CD4-positive, CD25-positive, alpha-beta regulatory T cell (primary cell): Measurements from ENCODE around the gene TP73. TPM values are rescaled to one million over a fixed set of nuclear protein-coding genes. Genes with fewer than 3 reads are reported as not detected.

ENCODE experiments used
- ATAC-seq, 2 donors: fragments of 150-1000 bp; cut with Tn5 transposase; one replicate each; pipeline ENCODE4 v1.10.0; 2021; ENCODE audit warnings: low read depth in 2 of 2, moderate number of reproducible peaks in 2 of 2, moderate library complexity in 1 of 2
- DNase-seq, 3 donors: peaks; one replicate each; pipeline versions ENCODE4 v3.0.0 to v3.0.0-alpha.2; 2012 to 2022; ENCODE audit warnings: mixed read lengths in 1 of 3
- H3K27ac ChIP-seq: one replicate; pipeline ENCODE4 v1.7.0; 2013; ENCODE audit warnings: mild to moderate bottlenecking, low read length; ENCODE audit not compliant: insufficient read depth, poor library complexity, severe bottlenecking
- H3K27me3 ChIP-seq: one replicate; pipeline ENCODE4 v1.7.0; 2013; ENCODE audit warnings: low read length; ENCODE audit not compliant: control insufficient read depth, insufficient read depth
- H3K36me3 ChIP-seq: one replicate; pipeline ENCODE4 v1.7.0; 2013; ENCODE audit warnings: mild to moderate bottlenecking, low read length, moderate library complexity; ENCODE audit not compliant: control insufficient read depth, insufficient read depth
- H3K4me1 ChIP-seq: 2 replicates; pipeline ENCODE4 v1.7.0; 2013; ENCODE audit warnings: mild to moderate bottlenecking, low read length; ENCODE audit not compliant: insufficient read depth, control insufficient read depth, poor library complexity, severe bottlenecking
- H3K4me3 ChIP-seq: one replicate; pipeline ENCODE4 v1.7.0; 2013; ENCODE audit warnings: low read depth, mild to moderate bottlenecking, low read length, moderate library complexity
- H3K9me3 ChIP-seq, 2 experiments: 1 replicate in 1 of 2; 2 replicates in 1 of 2; pipeline ENCODE4 v1.7.0; 2013; ENCODE audit warnings: low read length in 2 of 2, mild to moderate bottlenecking in 1 of 2, moderate library complexity in 1 of 2; ENCODE audit not compliant: control insufficient read depth in 2 of 2
- H3K27ac Mint-ChIP-seq, 3 donors: one replicate each; pipeline ENCODE4 v1.8.0; 2020 to 2022; ENCODE audit warnings: mild to moderate bottlenecking in 3 of 3, mixed read lengths in 3 of 3, moderate library complexity in 2 of 3
- H3K27me3 Mint-ChIP-seq: one replicate; pipeline ENCODE4 v1.8.0; 2022; ENCODE audit warnings: mild to moderate bottlenecking, mixed read lengths
- H3K36me3 Mint-ChIP-seq: one replicate; pipeline ENCODE4 v1.8.0; 2020; ENCODE audit warnings: mixed read lengths
- H3K4me1 Mint-ChIP-seq, 4 donors: one replicate each; pipeline ENCODE4 v1.8.0; 2020 to 2022; ENCODE audit warnings: mixed read lengths in 4 of 4, mild to moderate bottlenecking in 1 of 4
- H3K4me3 Mint-ChIP-seq, 4 donors: one replicate each; pipeline ENCODE4 v1.8.0; 2020 to 2022; ENCODE audit warnings: mild to moderate bottlenecking in 4 of 4, mixed read lengths in 4 of 4, moderate library complexity in 3 of 4
- H3K9me3 Mint-ChIP-seq, 7 donors: one replicate each; pipeline ENCODE4 v1.8.0; 2020 to 2022; ENCODE audit warnings: mixed read lengths in 7 of 7, mild to moderate bottlenecking in 3 of 7, moderate library complexity in 2 of 7
- polyA plus RNA-seq, 4 donors: library from polyadenylated mRNA; unstranded; fragments of 300-500 nt; fragmentation: Illumina TruSeq; gene quantifications; one replicate each; pipeline ENCODE4 v1.2.3, GENCODE V29; 2021
- total RNA-seq: library from RNA; stranded (reverse); gene quantifications from one replicate; pipeline ENCODE4 v1.2.3, GENCODE V29; 2022

The TP73 gene
- total and polyA plus RNA-seq, 5 donors from 2014 or later: 0.08 to 0.12 TPM; not detected in 3

DNA sequence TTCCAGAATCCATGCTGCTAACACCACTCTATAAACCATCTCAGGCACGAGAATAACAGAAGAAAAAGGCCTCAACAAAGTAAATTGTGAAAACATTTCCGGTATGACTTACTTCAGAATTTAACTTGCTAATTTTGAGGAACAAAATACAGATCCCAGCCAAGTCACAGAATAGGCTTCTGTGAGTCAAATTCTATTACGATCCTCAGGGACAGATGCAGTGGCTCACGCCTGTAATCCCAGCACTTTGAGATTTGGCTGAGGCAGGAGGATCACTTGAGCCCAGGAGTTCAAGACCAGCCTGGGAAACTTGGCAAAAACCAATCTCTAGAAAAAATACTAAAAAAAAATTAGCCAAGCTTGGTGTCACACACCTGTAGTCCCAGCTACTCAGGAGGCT lies 91.1 kb downstream of the TP73 start:
- DNase-seq: no peak
- Histone ChIP-seq H3K9me3 (no peaks in the 10 kb centered on the region), H3K4me3 (no peak overlapping the region), H3K27ac (no peak overlapping the region), H3K27me3 (no peaks in the 10 kb centered on the region), H3K4me1 (peaks cover 18% of the 10 kb centered on the region), H3K36me3 (peaks cover 19% of the 10 kb centered on the region)
- no peak for ATAC-seq
- H3K4me1 Mint-ChIP-seq: peaks cover 5 to 42% (median 17%) of the 10 kb centered on the region in 4 donors
- H3K27me3 Mint-ChIP-seq: peaks cover 4% of the 10 kb centered on the region
- H3K4me3 Mint-ChIP-seq: peak overlapping the region in 1 of 4 donors; percentile 60
- no peak overlapping the region for H3K27ac Mint-ChIP-seq
- H3K36me3 Mint-ChIP-seq: peaks cover 15% of the 10 kb centered on the region
- no peaks in the 10 kb centered on the region for H3K9me3 Mint-ChIP-seq

DNA sequence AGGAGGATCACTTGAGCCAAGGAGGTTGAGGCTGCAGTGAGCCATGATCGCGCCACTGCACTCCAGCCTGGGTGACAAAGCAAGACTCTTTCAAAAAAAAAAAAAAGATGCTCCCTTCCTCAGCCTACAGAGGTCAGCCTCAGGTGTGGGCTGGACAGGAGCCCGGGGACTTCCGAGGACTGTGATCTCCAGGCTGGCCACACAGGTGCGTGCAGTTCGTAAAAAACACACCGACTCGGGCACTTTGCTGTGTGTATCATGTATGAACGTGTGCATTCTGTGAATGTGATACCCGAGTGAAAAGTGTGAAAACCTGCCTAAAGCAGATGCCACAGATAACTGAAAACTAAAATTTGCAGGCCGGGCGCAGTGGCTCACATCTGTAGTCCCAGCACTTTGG lies 91.5 kb downstream of the TP73 start:
- Mint-ChIP-seq H3K27ac (no peak overlapping the region), H3K4me1 (peaks cover 5 to 43% (median 17%) of the 10 kb centered on the region in 4 donors), H3K4me3 (peak overlapping the region in 1 of 4 donors; percentile 77), H3K36me3 (peaks cover 15% of the 10 kb centered on the region), H3K9me3 (no peaks in the 10 kb centered on the region), H3K27me3 (peaks cover 4% of the 10 kb centered on the region)
- Histone ChIP-seq H3K4me3 (no peak overlapping the region), H3K4me1 (peaks cover 18% of the 10 kb centered on the region), H3K27ac (no peak overlapping the region), H3K27me3 (no peaks in the 10 kb centered on the region), H3K9me3 (no peaks in the 10 kb centered on the region), H3K36me3 (peaks cover 15% of the 10 kb centered on the region)
- DNase-seq (no peak), ATAC-seq (no peak)

DNA sequence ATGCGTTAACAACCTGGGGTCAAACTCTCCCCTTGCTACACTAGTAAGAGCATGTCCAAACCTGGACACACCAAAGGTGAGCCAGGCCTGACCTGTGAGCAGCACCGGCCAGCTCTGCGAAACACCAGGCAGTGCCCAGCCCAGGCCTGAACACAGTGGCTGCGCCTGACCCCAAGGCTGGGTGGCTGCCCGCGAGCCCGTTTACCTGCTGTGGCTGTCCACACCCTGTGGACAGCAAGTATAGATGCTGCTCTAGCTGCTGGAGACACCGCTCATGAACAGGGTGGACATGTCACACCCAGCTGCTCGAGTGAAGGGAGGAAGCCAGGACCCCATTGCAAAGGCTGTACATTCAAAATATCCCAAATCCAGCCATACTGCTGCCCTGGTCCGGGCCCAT lies 92.3 kb downstream of the TP73 start:
- H3K27ac Mint-ChIP-seq: no peak overlapping the region

DNA sequence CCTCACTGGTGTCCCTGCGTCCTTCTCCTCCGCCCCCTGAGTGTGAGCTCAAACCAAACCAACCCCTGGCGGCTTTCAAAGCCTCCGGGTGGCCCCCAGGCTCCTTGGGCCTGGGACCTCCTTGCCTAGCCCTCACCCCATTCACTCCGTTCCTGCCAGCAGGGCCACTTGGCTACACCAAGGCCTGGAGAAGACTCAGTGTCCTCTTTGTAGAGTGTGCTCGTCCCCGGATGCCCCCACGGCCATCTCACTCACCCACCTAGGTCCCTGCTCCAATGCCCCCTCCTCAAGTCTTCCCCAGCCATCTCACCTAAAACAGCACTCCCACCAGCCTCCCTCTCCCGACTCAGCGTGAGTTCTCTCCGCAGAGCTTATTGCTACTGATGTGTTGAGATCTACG lies 92.8 kb downstream of the TP73 start:
- H3K27ac ChIP-seq: no peak overlapping the region
- ATAC-seq (no peak), DNase-seq (no peak)
- peaks cover 4% of the 10 kb centered on the region for H3K27me3 Mint-ChIP-seq
- peak overlapping the region in 1 of 3 donors; percentile 89 for H3K27ac Mint-ChIP-seq
- H3K9me3 Mint-ChIP-seq: no peaks in the 10 kb centered on the region
- H3K4me3 Mint-ChIP-seq: peak overlapping the region in 3 of 4 donors; percentile 55 to 74 (median 69)
- peaks cover 18% of the 10 kb centered on the region for H3K4me1 ChIP-seq
- H3K36me3 Mint-ChIP-seq: peaks cover 15% of the 10 kb centered on the region
- no peaks in the 10 kb centered on the region for H3K9me3 ChIP-seq
- H3K36me3 ChIP-seq: peaks cover 9% of the 10 kb centered on the region
- H3K27me3 ChIP-seq: no peaks in the 10 kb centered on the region
- peaks cover 5 to 43% (median 17%) of the 10 kb centered on the region in 4 donors for H3K4me1 Mint-ChIP-seq
- no peak overlapping the region for H3K4me3 ChIP-seq

More for the DNA sequence above, 92.3 kb downstream of the TP73 start:
- Histone ChIP-seq H3K4me1 (peaks cover 18% of the 10 kb centered on the region), H3K27me3 (no peaks in the 10 kb centered on the region), H3K9me3 (no peaks in the 10 kb centered on the region), H3K27ac (no peak overlapping the region), H3K36me3 (peaks cover 9% of the 10 kb centered on the region), H3K4me3 (no peak overlapping the region)
- Mint-ChIP-seq H3K4me3 (peak overlapping the region in 1 of 4 donors; percentile 5), H3K36me3 (peaks cover 15% of the 10 kb centered on the region), H3K27me3 (peaks cover 4% of the 10 kb centered on the region), H3K4me1 (peaks cover 5 to 43% (median 17%) of the 10 kb centered on the region in 4 donors), H3K9me3 (no peaks in the 10 kb centered on the region)
- ATAC-seq: no peak
- no peak for DNase-seq

DNA sequence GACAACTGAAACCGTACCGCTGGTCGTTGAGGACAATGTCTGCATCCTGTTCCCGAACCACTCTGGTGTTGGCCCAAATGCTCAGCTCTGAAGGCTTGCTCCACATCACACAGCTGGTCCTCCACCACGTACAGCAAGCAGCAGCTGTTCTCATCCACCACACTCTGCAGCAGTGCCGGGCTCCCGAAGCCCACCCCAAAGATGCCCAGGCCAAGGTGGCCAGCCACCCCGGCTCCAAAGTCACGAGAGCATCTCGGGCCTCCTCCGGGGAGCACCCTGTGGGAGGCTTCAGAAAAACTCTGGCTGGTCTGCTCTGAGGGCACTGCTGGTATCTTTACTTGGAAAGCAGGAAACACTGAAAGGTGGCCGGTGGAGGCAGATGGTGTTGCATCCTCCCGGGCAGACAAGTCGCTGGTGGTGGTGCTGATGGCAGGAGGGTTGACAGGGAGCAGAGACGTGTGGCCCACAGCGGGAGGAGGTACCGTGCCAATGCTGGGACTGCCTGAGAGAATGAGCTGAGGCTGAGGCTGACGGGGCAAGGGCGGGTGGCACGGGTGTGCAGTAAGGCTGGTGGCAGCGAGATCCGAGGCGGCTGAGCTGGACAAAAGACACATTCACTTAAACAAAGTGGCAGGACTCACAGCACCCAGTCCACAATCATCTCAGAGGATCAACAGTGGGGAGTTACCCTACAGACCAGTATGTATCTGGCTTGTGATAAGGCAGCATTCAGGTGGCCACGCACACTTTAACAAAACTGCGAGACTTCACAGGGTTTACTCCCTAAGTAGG lies 93.5 kb downstream of the TP73 start:
- Histone ChIP-seq H3K27me3 (no peaks in the 10 kb centered on the region), H3K36me3 (peaks cover 9% of the 10 kb centered on the region), H3K4me1 (peaks cover 18% of the 10 kb centered on the region), H3K27ac (no peak overlapping the region), H3K4me3 (no peak overlapping the region), H3K9me3 (no peaks in the 10 kb centered on the region)
- Mint-ChIP-seq H3K36me3 (peaks cover 15% of the 10 kb centered on the region), H3K9me3 (no peaks in the 10 kb centered on the region), H3K4me1 (peaks cover 5 to 43% (median 17%) of the 10 kb centered on the region in 4 donors), H3K4me3 (peak overlapping the region; percentile 80 to 89 (median 84)), H3K27ac (peak overlapping the region in 2 of 3 donors; percentile 71 to 89), H3K27me3 (peaks cover 4% of the 10 kb centered on the region)
- DNase-seq: peak in 1 of 3 donors; percentile 4
- no peak for ATAC-seq

DNA sequence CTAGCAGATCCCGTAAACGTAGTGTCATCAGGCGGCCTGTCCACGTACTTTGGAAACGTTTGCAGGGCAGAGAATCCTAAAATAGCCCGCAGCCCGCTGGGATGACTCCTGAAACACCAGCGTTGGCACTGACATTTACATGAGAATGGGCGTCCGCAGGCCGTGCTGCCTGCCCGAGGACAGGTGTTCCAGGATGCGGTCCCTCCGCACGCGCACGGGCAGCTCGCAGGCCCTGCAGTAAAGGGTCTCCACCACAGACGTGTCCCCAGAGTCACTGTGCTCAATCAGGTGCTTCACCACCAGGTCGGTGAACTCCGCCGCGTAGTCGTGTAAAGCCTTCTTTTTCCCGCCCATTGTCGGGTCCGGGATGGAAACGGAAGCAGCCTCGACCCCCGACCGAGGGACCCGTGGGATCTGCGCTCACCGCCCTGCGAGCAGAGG lies 94.1 kb downstream of the TP73 start:
- Mint-ChIP-seq H3K4me3 (peak overlapping the region; percentile 80 to 89 (median 84)), H3K4me1 (peaks cover 5 to 43% (median 17%) of the 10 kb centered on the region in 4 donors), H3K36me3 (peaks cover 15% of the 10 kb centered on the region), H3K27me3 (peaks cover 8% of the 10 kb centered on the region), H3K9me3 (no peaks in the 10 kb centered on the region), H3K27ac (peak overlapping the region; percentile 71 to 89 (median 82))
- Histone ChIP-seq H3K4me1 (peaks cover 18% of the 10 kb centered on the region), H3K27ac (peak overlapping the region; percentile 60), H3K36me3 (peaks cover 9% of the 10 kb centered on the region), H3K4me3 (no peak overlapping the region), H3K27me3 (no peaks in the 10 kb centered on the region), H3K9me3 (no peaks in the 10 kb centered on the region)
- peak in 1 of 3 donors; percentile 4 for DNase-seq
- no peak for ATAC-seq

DNA sequence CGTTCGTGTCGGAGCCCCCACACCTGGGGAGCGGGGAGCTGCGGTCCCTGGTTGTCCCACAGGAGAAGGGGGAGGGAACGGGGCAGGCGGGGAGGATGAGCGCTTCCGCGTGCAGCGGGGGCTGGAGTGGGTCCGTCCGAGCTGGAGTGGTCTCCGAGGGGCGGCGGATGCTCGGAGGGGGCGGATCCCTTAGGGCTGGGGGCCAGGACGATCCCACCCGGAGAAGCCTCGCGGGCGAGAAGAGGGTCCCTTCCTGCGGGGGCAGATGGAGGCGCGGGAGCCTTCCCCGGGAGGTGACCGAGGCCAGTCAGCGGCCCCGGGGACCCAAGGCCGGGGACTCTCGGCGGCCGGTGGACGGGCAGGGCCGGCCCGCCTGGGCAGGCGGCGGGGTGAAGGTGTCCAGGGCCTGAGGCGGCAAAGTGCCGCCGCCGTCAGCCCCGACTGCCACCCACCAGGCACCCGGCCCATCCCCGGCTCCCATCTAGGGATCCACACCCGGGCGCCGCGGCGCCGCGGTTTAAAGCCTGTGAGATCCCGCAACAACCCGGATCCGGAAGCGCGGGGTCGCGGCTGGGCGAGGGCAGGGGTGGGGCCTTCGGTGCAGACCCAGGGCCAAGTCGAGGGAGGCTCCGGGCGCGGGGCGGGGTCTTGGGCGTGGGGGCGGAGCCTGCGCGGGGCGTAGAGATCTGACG lies 94.7 kb downstream of the TP73 start:
- Mint-ChIP-seq H3K27ac (peak overlapping the region in 1 of 3 donors; percentile 89), H3K27me3 (peaks cover 10% of the 10 kb centered on the region), H3K36me3 (peaks cover 12% of the 10 kb centered on the region), H3K4me3 (peak overlapping the region; percentile 80 to 89 (median 84)), H3K9me3 (no peaks in the 10 kb centered on the region), H3K4me1 (peaks cover 5 to 43% (median 17%) of the 10 kb centered on the region in 4 donors)
- DNase-seq (peak; percentile 76 to 90 (median 80)), ATAC-seq (peak; percentile 91 to 96)
- no peaks in the 10 kb centered on the region for H3K27me3 ChIP-seq
- H3K27ac ChIP-seq: peak overlapping the region; percentile 60
- peak overlapping the region; percentile 67 for H3K4me3 ChIP-seq
- no peaks in the 10 kb centered on the region for H3K9me3 ChIP-seq
- H3K36me3 ChIP-seq: peaks cover 9% of the 10 kb centered on the region
- H3K4me1 ChIP-seq: peaks cover 18% of the 10 kb centered on the region
